SU-DHL-6 (cell line): ENCODE results near the gene CFAP43.

Source experiments
- EZH2phosphoT487 ChIP-seq: fragments of 200-600 bp; sonication (generic), shearing (Covaris generic); conservative IDR thresholded peaks from 2 replicates; pipeline ENCODE4 v1.6.1; 2018; ENCODE audit warnings: mild to moderate bottlenecking, antibody characterized with exemption, low read length, moderate library complexity, mixed read lengths
- TF ChIP-seq, protein P1 (sequence below): fragments of 200-600 bp; sonication (generic); IDR thresholded peaks from one replicate; pipeline ENCODE4 v1.5.1; 2017; ENCODE audit warnings: antibody characterized with exemption, mild to moderate bottlenecking, low read length, moderate library complexity; ENCODE audit not compliant: insufficient read depth, poor library complexity, severe bottlenecking

DNA sequence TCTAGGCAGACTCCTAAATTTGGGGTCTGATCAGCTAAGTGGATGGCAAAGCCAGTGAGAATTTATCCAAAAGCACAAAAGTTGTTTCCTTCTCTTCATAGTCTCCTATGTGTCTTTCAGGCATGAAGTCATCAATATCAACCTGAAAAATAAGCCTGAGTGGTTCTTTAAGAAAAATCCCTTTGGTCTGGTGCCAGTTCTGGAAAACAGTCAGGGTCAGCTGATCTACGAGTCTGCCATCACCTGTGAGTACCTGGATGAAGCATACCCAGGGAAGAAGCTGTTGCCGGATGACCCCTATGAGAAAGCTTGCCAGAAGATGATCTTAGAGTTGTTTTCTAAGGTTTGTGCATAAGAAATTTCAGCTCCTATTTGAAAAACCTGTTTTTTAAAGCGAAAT is 27.3 kb upstream of the CFAP43 start:
- TF ChIP-seq, protein P1, sequence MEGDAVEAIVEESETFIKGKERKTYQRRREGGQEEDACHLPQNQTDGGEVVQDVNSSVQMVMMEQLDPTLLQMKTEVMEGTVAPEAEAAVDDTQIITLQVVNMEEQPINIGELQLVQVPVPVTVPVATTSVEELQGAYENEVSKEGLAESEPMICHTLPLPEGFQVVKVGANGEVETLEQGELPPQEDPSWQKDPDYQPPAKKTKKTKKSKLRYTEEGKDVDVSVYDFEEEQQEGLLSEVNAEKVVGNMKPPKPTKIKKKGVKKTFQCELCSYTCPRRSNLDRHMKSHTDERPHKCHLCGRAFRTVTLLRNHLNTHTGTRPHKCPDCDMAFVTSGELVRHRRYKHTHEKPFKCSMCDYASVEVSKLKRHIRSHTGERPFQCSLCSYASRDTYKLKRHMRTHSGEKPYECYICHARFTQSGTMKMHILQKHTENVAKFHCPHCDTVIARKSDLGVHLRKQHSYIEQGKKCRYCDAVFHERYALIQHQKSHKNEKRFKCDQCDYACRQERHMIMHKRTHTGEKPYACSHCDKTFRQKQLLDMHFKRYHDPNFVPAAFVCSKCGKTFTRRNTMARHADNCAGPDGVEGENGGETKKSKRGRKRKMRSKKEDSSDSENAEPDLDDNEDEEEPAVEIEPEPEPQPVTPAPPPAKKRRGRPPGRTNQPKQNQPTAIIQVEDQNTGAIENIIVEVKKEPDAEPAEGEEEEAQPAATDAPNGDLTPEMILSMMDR, result no peak
- TF ChIP-seq EZH2phosphoT487, result no peak
